Psoas muscle (tissue), 8 donors: ENCODE measurements around the gene TTC24. TPM values are rescaled to one million over a fixed set of nuclear protein-coding genes. Genes with fewer than 3 reads are reported as not detected.

Experiments
- ATAC-seq, 4 donors: fragments of 200-7000 bp; cut with Tn5 transposase; one replicate each; pipeline ENCODE4 v1.9.1; 2020; ENCODE audit warnings: moderate library complexity in 3 of 4, mild to moderate bottlenecking in 2 of 4
- DNase-seq, 2 donors: peaks; one replicate each; pipeline ENCODE4 v3.0.0-alpha.2; 2020
- H3K27ac ChIP-seq: fragments of 200-600 bp; one replicate; pipeline ENCODE4 v1.8.0; 2022
- H3K27me3 ChIP-seq, 3 donors: fragments of 200-600 bp in 1 of 3; one replicate each; pipeline versions ENCODE4 v1.6.1 to v1.8.0; 2013 to 2022; ENCODE audit warnings: low read length in 2 of 3, mild to moderate bottlenecking in 2 of 3, moderate library complexity in 1 of 3; ENCODE audit not compliant: insufficient read depth in 3 of 3
- H3K36me3 ChIP-seq, 2 donors: fragments of 200-600 bp in 1 of 2; one replicate each; pipeline versions ENCODE4 v1.6.1 to v1.8.0; 2013 to 2022; ENCODE audit warnings: low read depth in 1 of 2, mild to moderate bottlenecking in 1 of 2, moderate library complexity in 1 of 2; ENCODE audit not compliant: insufficient read depth in 1 of 2
- H3K4me1 ChIP-seq: fragments of 200-600 bp; one replicate; pipeline ENCODE4 v1.8.0; 2022
- H3K4me3 ChIP-seq: fragments of 200-600 bp; one replicate; pipeline ENCODE4 v1.8.0; 2022; ENCODE audit warnings: mild to moderate bottlenecking
- H3K9me3 ChIP-seq: fragments of 200-600 bp; one replicate; pipeline ENCODE4 v1.8.0; 2022
- CTCF ChIP-seq: fragments of 200-600 bp; IDR thresholded peaks from one replicate; pipeline ENCODE4 v1.8.0; 2022; ENCODE audit warnings: antibody characterized with exemption
- WGBS, 3 donors: extraction: QIAGEN DNeasy Blood & Tissue Kit; methylation state at CpG; one replicate each; pipeline versions ENCODE4 v1.1.6 to v1.1.7; 2013; 5-methylcytosine and 5-hydroxymethylcytosine counted together
- intact Hi-C, 2 donors: fragments of 100-400 bp; cut with DNase I; formaldehyde crosslinking; loops; one replicate each; pipeline versions ENCODE4 v1.11.0 to v1.14.2; 2022
- polyA plus RNA-seq, 3 donors: library from polyadenylated mRNA; stranded (reverse); fragments of 200-250 nt; gene quantifications; one replicate each; pipeline ENCODE4 v1.2.3, GENCODE V29; 2013
- total RNA-seq, 4 donors: library from RNA; stranded (reverse); fragmentation: NEBNext Ultra II Directional in 2 of 4; extraction: Animal tissue kit (Norgen Biotek cat#: 25700) in 2 of 4; gene quantifications; one replicate each; pipeline versions ENCODE4 v1.2.1 to v1.2.4, GENCODE V29; 2021 to 2023
- donor health status: healthy with polysubstance abuse.
- donor health status: DM: no; HTN: no; CAD: no; lungs with moderate emphysema.
- donor health status: Bipolar disorder and iron deficiency.
- donor health status: healthy.
- donor health status: DM: yes; HTN: yes; CAD: no.
- donor health status: DM: no; HTN: no; CAD: no.
- donor health status: DM: no; HTN: no; CAD: no.
- donor health status: DM: yes; HTN: yes; CAD: no.

TTC24 gene
- total and polyA plus RNA-seq, 7 donors: 0.12 to 0.69 (median 0.13) TPM; not detected in 4

GRCh38 chr1:156619582-156619955 lies 40.0 kb downstream of the TTC24 start:
- Histone ChIP-seq H3K4me1 (peaks cover 8% of the 10 kb centered on the region), H3K36me3 (no peaks in the 10 kb centered on the region), H3K9me3 (no peaks in the 10 kb centered on the region), H3K27ac (no peak overlapping the region), H3K4me3 (no peak overlapping the region), H3K27me3 (peaks cover 0 to 56% (median 12%) of the 10 kb centered on the region in 3 donors)
- intact Hi-C loops: no loop called here
- no peak for ATAC-seq
- WGBS, 3 donors: 23 to 31% (median 26%) methylated on average over 4 to 6 of the region's 6 CpGs
- TF ChIP-seq CTCF: no peak
- DNase-seq: no peak

- Histone ChIP-seq H3K36me3 (no peaks in the 10 kb centered on the region), H3K27ac (no peak overlapping the region), H3K9me3 (no peaks in the 10 kb centered on the region), H3K4me1 (peaks cover 13% of the 10 kb centered on the region), H3K4me3 (no peak overlapping the region), H3K27me3 (peaks cover 0 to 70% (median 20%) of the 10 kb centered on the region in 3 donors)
- no peak for TF ChIP-seq CTCF
- 75 to 80% (median 76%) methylated on average over 6 of the region's 6 CpGs for WGBS, 3 donors
- ATAC-seq: no peak
- DNase-seq: no peak
- intact Hi-C loops: no loop called here
These were observed 43.2 kb downstream of the TTC24 start for GRCh38 chr1:156622581-156623297.

- intact Hi-C loops: no loop called here
- peak; percentile 22 for TF ChIP-seq CTCF
- DNase-seq (peak; percentile 37 to 70), ATAC-seq (peak; percentile 61 to 72 (median 68))
- 1% methylated on average over 67 to 87 of the region's 87 CpGs for whole genome bisulfite sequencing, 3 donors
- H3K27me3 ChIP-seq: peaks cover 0 to 63% (median 19%) of the 10 kb centered on the region in 3 donors
- peaks cover 13% of the 10 kb centered on the region for H3K4me1 ChIP-seq
- no peak overlapping the region for H3K27ac ChIP-seq
- H3K9me3 ChIP-seq: no peaks in the 10 kb centered on the region
- peak overlapping the region; percentile 60 for H3K4me3 ChIP-seq
- no peaks in the 10 kb centered on the region for H3K36me3 ChIP-seq
These were observed 44.7 kb downstream of the TTC24 start for GRCh38 chr1:156623946-156624813.

GRCh38 chr1:156624814-156625435 lies 45.4 kb downstream of the TTC24 start:
- H3K27ac ChIP-seq: no peak overlapping the region
- H3K27me3 ChIP-seq: peaks cover 0 to 61% (median 16%) of the 10 kb centered on the region in 3 donors
- peak overlapping the region; percentile 60 for H3K4me3 ChIP-seq
- peak; percentile 1 for TF ChIP-seq CTCF
- DNase-seq (no peak), ATAC-seq (peak; percentile 12 to 29 (median 19))
- intact Hi-C loops: no loop called here
- no peaks in the 10 kb centered on the region for H3K9me3 ChIP-seq
- 1 to 2% (median 1%) methylated on average over 48 to 55 of the region's 55 CpGs for WGBS, 3 donors
- H3K36me3 ChIP-seq: no peaks in the 10 kb centered on the region
- peaks cover 13% of the 10 kb centered on the region for H3K4me1 ChIP-seq
